HepG2 (cell line): ENCODE measurements around the gene TMC4. TPM values are rescaled to one million over a fixed set of nuclear protein-coding genes. Genes with fewer than 3 reads are reported as not detected.

ENCODE experiments used
- ATAC-seq: fragments of 200-7000 bp; cut with Tn5 transposase; 3 replicates; pipeline ENCODE4 v1.9.1; 2020; ENCODE audit warnings: mild to moderate bottlenecking, moderate library complexity
- BruUV-seq: library from RNA; stranded (reverse); fragments of 400-500 nt; replicated peaks from 2 replicates; lab custom pipeline; 2021; lab: Mats Ljungman, UMichigan
- CTCF ChIA-PET: fragments of 300-600 bp; formaldehyde crosslinking; extraction: SDS; loops from one replicate; lab custom pipeline; 2021; ENCODE audit warnings: low total read pairs, inconsistent platforms, low intra/inter-chr PET ratio; lab: Yijun Ruan, JAX
- POLR2A ChIA-PET: fragments of 350-600 bp; sonication (Branson Sonifier 250); formaldehyde crosslinking; loops from one replicate; lab custom pipeline; 2020; ENCODE audit warnings: antibody characterized with exemption, inconsistent platforms; lab: Yijun Ruan, JAX
- DNase-seq: peaks from one replicate; pipeline ENCODE4 v3.0.0-alpha.2; 2015; ENCODE audit warnings: low spot score
- FAIRE-seq: peaks from 3 replicates; lab custom pipeline; 2011; peaks lifted over from hg19 to GRCh38; lab: Jason Lieb, UNC
- H2AFZ ChIP-seq: one replicate; pipeline ENCODE4 v1.6.1; 2011; ENCODE audit warnings: low read length, inconsistent platforms
- H3K27ac ChIP-seq: fragments of 300-600 bp; 3 replicates; pipeline ENCODE4 v1.8.0; 2011; ENCODE audit warnings: mixed run types, mild to moderate bottlenecking, mixed read lengths, low read length, inconsistent platforms; ENCODE audit not compliant: insufficient read depth; ENCODE audit errors: extremely low read length
- H3K27me3 ChIP-seq, 2 experiments: fragments of 200-600 bp in 1 of 2; 2 replicates in 1 of 2; 3 replicates in 1 of 2; pipeline versions ENCODE4 v1.6.0 to v1.8.0; 2011; ENCODE audit warnings: low read length in 2 of 2, mild to moderate bottlenecking in 2 of 2, moderate library complexity in 2 of 2, inconsistent platforms in 1 of 2; ENCODE audit not compliant: insufficient read depth in 2 of 2, control insufficient read depth in 1 of 2
- H3K36me3 ChIP-seq, 2 experiments: fragments of 200-600 bp in 1 of 2; replicated peaks in 1 of 2; 2 replicates in 1 of 2; 3 replicates in 1 of 2; pipeline versions ENCODE4 v1.5.1 to v1.8.0; 2011; ENCODE audit warnings: low read length in 2 of 2, inconsistent platforms in 1 of 2; ENCODE audit not compliant: insufficient read depth in 2 of 2, control insufficient read depth in 1 of 2
- H3K4me1 ChIP-seq: 2 replicates; pipeline ENCODE4 v1.5.1; 2012; ENCODE audit warnings: low read length, inconsistent platforms; ENCODE audit not compliant: insufficient read depth
- H3K4me2 ChIP-seq: 2 replicates; pipeline ENCODE4 v1.6.0; 2011; ENCODE audit warnings: low read depth, low read length, inconsistent platforms
- H3K4me3 ChIP-seq, 3 experiments: fragments of 200-600 bp in 1 of 3; sonication (generic), shearing (Covaris generic) in 1 of 3; replicated peaks in 1 of 3; 2 replicates each; pipeline ENCODE4 v1.5.1; 2011 to 2016; ENCODE audit warnings: low read length in 3 of 3, inconsistent platforms in 2 of 3, low read depth in 2 of 3, mild to moderate bottlenecking in 2 of 3, control low read depth in 1 of 3, mixed read lengths in 1 of 3; ENCODE audit not compliant: insufficient read depth in 1 of 3
- H3K79me2 ChIP-seq: one replicate; pipeline ENCODE4 v1.6.1; 2011; ENCODE audit warnings: low read length, inconsistent platforms; ENCODE audit not compliant: insufficient read depth
- H3K9ac ChIP-seq: 2 replicates; pipeline ENCODE4 v1.6.0; 2011; ENCODE audit warnings: mild to moderate bottlenecking, low read depth, low read length, inconsistent platforms; ENCODE audit not compliant: insufficient read depth
- H3K9me3 ChIP-seq: 2 replicates; pipeline ENCODE4 v1.5.1; 2012; ENCODE audit warnings: mild to moderate bottlenecking, low read length
- H4K20me1 ChIP-seq: 2 replicates; pipeline ENCODE4 v1.6.0; 2011; ENCODE audit warnings: inconsistent platforms, mild to moderate bottlenecking, low read length, moderate library complexity; ENCODE audit not compliant: insufficient read depth
- HHEX ChIP-seq: IDR thresholded peaks from 2 replicates; pipeline ENCODE4 v1.6.1; 2016; ENCODE audit warnings: control low read depth
- PCBP2 ChIP-seq: fragments of 200-400 bp; formaldehyde crosslinking; optimal IDR thresholded peaks from 2 replicates; pipeline ENCODE3; 2018; ENCODE audit warnings: low read length, low read depth; ENCODE audit not compliant: poor library complexity, severe bottlenecking
- PHF8 ChIP-seq: sonication (generic); formaldehyde crosslinking; IDR thresholded peaks from 2 replicates; pipeline ENCODE4 v1.5.0; 2020; ENCODE audit warnings: missing genetic modification reagents
- PRPF4 ChIP-seq: fragments of 200-400 bp; formaldehyde crosslinking; IDR thresholded peaks from 2 replicates; pipeline ENCODE4 v1.6.1; 2016; ENCODE audit warnings: low read length, low read depth; ENCODE audit not compliant: poor library complexity, severe bottlenecking
- SOX5 ChIP-seq: IDR thresholded peaks from 2 replicates; pipeline ENCODE4 v1.6.1; 2016; ENCODE audit warnings: borderline replicate concordance
- TRIM24 ChIP-seq: sonication (generic); formaldehyde crosslinking; IDR thresholded peaks from 2 replicates; pipeline ENCODE4 v1.8.0; 2022; ENCODE audit warnings: mild to moderate bottlenecking, missing genetic modification reagents
- ZBTB37 ChIP-seq: sonication (generic); formaldehyde crosslinking; IDR thresholded peaks from 2 replicates; pipeline ENCODE4 v1.4.0; 2020; ENCODE audit warnings: mild to moderate bottlenecking, missing genetic modification reagents
- ZNF496 ChIP-seq: sonication (generic); formaldehyde crosslinking; IDR thresholded peaks from 2 replicates; pipeline ENCODE4 v1.8.1; 2023; ENCODE audit warnings: mild to moderate bottlenecking, moderate library complexity, missing genetic modification reagents; ENCODE audit not compliant: insufficient replicate concordance
- WGBS: methylation state at CpG from one replicate; pipeline ENCODE4 v1.1.6; 2017; ENCODE audit warnings: low lambda C conversion rate; 5-methylcytosine and 5-hydroxymethylcytosine counted together
- in situ Hi-C: cut with HindIII; loops from 2 replicates; pipeline ENCODE4 v1.10.0; 2017; ENCODE audit warnings: low pct_unique_long_range_greater_than_20kb; ENCODE audit not compliant: extremely low pct_ligation_motif_present
- intact Hi-C: fragments of 100-400 bp; cut with micrococcal nuclease; formaldehyde crosslinking; loops from one replicate; pipeline ENCODE4 v1.10.0; 2022; ENCODE audit not compliant: unreplicated experiment
- polyA plus RNA-seq, 8 experiments: library from polyadenylated mRNA; depleted of rRNA in 3 of 8; stranded (reverse) in 7 of 8; unstranded in 1 of 8; fragments of >200 nt; fragmentation: Illumina TruSeq in 4 of 8; extraction: Trizol in 4 of 8; gene quantifications; 2 replicates each; pipeline versions ENCODE4 v1.2.1 to v1.2.3, GENCODE V29; 2011 to 2016; ENCODE audit warnings: low read depth in 4 of 8, missing spikeins in 1 of 8, mixed read lengths in 1 of 8; ENCODE audit not compliant: insufficient read depth in 1 of 8
- total RNA-seq, 5 experiments: library from RNA; depleted of rRNA; stranded (reverse); fragments of >200 nt; fragmentation: Illumina TruSeq; extraction: Trizol; gene quantifications; 2 replicates each; pipeline ENCODE4 v1.2.3, GENCODE V29; 2016; ENCODE audit warnings: low read depth in 1 of 5
- TF ChIP-seq, protein P1 (sequence below): sonication (generic); formaldehyde crosslinking; IDR thresholded peaks from 2 replicates; pipeline ENCODE4 v1.9.0; 2021; ENCODE audit warnings: mild to moderate bottlenecking, missing genetic modification reagents
- TF ChIP-seq, protein P2 (sequence below): sonication (generic); formaldehyde crosslinking; IDR thresholded peaks from 2 replicates; pipeline ENCODE4 v1.5.1; 2020; ENCODE audit warnings: missing genetic modification reagents, mild to moderate bottlenecking, borderline replicate concordance
- TF ChIP-seq, protein P3 (sequence below): sonication (generic); formaldehyde crosslinking; IDR thresholded peaks from 2 replicates; pipeline ENCODE4 v1.9.0; 2021; ENCODE audit warnings: missing genetic modification reagents, borderline replicate concordance

The TMC4 gene
- total and polyA plus RNA-seq, 2 of the 13 experiments (the other 11 are each of a cell fraction or from before 2014, with no cell fraction given): 0.13 to 0.24 TPM

DNA sequence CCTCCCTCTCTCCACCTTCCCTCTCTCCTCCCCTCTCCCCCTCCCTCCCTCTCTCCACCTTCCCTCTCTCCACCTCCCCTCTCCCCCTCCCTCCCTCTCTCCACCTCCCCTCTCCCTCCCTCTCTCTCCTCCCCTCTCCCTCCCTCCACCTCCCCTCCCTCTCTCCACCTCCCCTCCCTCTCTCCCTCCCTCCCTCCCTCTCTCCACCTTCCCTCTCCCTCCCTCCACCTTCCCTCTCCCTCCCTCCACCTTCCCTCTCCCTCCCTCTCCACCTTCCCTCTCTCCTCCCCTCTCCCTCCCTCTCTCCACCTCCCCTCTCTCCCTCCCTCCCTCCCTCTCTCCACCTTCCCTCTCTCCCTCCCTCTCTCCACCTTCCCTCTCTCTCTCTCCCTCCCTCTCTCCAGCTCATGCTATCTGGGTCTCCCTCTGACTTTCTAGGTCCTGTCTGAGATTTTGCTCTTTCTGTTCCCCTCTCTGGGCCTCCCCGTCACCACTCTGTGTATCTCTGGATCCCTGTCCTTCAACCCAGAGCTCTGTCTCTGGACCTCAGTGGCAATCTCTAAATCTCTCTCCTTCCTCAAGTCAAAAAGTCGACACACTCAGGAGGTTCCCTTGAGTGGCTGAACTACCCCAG, 38.9 kb downstream of the TMC4 start:
- Histone ChIP-seq H3K9me3 (peaks cover 5% of the 10 kb centered on the region), H2AFZ (no peak overlapping the region), H3K27me3 (no peaks in the 10 kb centered on the region; a peak in 1 of 5 replicates), H3K4me1 (peaks cover 19% of the 10 kb centered on the region), H3K4me2 (no peak overlapping the region), H3K9ac (no peak overlapping the region), H3K27ac (no peak overlapping the region), H4K20me1 (0 out of 2 replicates have a peak, but pooled peaks cover 3% of the 10 kb centered on the region), H3K79me2 (peaks cover 7% of the 10 kb centered on the region), H3K4me3 (no peak overlapping the region), H3K36me3 (peaks cover 2 to 11% of the 10 kb centered on the region in 2 experiments; a peak in 2 of 5 replicates)
- DNase-seq (no peak), FAIRE-seq (no peak), ATAC-seq (no peak)
- intact Hi-C loops (no loop called here), in situ Hi-C loops (no loop called here)
- BruUV-seq: no TSS peak
- CTCF ChIA-PET: no interaction called here
- 24% methylated on average over 2 of the region's 2 CpGs for WGBS
- POLR2A ChIA-PET: no interaction called here
- TF ChIP-seq, protein P1, sequence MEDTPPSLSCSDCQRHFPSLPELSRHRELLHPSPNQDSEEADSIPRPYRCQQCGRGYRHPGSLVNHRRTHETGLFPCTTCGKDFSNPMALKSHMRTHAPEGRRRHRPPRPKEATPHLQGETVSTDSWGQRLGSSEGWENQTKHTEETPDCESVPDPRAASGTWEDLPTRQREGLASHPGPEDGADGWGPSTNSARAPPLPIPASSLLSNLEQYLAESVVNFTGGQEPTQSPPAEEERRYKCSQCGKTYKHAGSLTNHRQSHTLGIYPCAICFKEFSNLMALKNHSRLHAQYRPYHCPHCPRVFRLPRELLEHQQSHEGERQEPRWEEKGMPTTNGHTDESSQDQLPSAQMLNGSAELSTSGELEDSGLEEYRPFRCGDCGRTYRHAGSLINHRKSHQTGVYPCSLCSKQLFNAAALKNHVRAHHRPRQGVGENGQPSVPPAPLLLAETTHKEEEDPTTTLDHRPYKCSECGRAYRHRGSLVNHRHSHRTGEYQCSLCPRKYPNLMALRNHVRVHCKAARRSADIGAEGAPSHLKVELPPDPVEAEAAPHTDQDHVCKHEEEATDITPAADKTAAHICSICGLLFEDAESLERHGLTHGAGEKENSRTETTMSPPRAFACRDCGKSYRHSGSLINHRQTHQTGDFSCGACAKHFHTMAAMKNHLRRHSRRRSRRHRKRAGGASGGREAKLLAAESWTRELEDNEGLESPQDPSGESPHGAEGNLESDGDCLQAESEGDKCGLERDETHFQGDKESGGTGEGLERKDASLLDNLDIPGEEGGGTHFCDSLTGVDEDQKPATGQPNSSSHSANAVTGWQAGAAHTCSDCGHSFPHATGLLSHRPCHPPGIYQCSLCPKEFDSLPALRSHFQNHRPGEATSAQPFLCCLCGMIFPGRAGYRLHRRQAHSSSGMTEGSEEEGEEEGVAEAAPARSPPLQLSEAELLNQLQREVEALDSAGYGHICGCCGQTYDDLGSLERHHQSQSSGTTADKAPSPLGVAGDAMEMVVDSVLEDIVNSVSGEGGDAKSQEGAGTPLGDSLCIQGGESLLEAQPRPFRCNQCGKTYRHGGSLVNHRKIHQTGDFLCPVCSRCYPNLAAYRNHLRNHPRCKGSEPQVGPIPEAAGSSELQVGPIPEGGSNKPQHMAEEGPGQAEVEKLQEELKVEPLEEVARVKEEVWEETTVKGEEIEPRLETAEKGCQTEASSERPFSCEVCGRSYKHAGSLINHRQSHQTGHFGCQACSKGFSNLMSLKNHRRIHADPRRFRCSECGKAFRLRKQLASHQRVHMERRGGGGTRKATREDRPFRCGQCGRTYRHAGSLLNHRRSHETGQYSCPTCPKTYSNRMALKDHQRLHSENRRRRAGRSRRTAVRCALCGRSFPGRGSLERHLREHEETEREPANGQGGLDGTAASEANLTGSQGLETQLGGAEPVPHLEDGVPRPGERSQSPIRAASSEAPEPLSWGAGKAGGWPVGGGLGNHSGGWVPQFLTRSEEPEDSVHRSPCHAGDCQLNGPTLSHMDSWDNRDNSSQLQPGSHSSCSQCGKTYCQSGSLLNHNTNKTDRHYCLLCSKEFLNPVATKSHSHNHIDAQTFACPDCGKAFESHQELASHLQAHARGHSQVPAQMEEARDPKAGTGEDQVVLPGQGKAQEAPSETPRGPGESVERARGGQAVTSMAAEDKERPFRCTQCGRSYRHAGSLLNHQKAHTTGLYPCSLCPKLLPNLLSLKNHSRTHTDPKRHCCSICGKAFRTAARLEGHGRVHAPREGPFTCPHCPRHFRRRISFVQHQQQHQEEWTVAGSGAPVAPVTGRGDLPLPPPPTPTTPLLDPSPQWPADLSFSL (CRISPR knock-in tag): no peak
- TF ChIP-seq TRIM24 (no peak), PCBP2 (no peak), ZBTB37 (CRISPR knock-in tag) (no peak), PHF8 (CRISPR knock-in tag) (no peak), PRPF4 (no peak), SOX5 (CRISPR knock-in tag) (no peak), HHEX (CRISPR knock-in tag) (no peak), ZNF496 (CRISPR knock-in tag) (no peak)
- TF ChIP-seq, protein P2, sequence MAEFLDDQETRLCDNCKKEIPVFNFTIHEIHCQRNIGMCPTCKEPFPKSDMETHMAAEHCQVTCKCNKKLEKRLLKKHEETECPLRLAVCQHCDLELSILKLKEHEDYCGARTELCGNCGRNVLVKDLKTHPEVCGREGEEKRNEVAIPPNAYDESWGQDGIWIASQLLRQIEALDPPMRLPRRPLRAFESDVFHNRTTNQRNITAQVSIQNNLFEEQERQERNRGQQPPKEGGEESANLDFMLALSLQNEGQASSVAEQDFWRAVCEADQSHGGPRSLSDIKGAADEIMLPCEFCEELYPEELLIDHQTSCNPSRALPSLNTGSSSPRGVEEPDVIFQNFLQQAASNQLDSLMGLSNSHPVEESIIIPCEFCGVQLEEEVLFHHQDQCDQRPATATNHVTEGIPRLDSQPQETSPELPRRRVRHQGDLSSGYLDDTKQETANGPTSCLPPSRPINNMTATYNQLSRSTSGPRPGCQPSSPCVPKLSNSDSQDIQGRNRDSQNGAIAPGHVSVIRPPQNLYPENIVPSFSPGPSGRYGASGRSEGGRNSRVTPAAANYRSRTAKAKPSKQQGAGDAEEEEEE: no peak
- TF ChIP-seq, protein P3, sequence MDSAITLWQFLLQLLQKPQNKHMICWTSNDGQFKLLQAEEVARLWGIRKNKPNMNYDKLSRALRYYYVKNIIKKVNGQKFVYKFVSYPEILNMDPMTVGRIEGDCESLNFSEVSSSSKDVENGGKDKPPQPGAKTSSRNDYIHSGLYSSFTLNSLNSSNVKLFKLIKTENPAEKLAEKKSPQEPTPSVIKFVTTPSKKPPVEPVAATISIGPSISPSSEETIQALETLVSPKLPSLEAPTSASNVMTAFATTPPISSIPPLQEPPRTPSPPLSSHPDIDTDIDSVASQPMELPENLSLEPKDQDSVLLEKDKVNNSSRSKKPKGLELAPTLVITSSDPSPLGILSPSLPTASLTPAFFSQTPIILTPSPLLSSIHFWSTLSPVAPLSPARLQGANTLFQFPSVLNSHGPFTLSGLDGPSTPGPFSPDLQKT (CRISPR knock-in tag): no peak
